ENCODE data around the gene RBM34.

DNA sequence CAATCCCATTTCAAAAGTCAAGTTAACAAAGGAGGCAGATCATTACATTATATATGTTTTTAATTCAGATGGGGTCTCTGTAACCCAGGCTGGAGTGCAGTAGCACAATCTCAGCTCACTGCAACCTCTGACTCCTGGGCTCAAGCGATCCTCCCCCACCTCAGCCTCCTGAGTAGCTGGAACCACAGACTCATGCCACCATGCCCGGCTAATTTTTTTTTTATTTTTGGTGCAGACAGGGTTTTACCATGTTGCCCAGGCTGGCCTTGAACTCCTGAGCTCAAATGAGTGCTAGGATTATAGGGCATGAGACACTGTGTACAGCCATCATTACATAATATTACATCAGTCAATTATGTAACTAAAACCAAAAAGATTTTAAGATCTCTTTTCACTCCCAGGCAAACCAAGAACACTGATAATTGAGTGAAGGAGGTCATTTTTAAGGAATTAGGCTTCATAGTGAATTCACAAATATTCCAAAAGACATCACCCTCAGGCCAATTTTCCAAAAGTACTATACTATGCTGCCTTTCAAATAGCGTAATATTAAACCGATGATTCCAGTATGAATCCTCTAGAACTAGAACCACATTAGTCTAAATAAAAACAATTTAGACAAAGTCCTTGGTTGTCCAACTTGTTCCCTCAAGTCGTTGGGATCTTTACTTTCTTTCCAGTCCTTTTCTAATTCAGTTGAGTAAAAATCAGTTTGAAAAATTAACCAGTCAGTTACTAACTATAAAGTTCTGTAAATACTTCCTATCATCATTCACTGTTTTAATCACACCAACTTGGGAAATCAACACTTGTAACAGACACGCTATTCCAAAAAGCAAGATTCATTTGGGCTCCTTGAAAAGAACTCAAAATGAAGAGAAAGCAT lies 48.5 kb downstream of the RBM34 start:
- no peak for TF ChIP-seq POLR2A (IDR thresholded peaks at IDR 0.05; ENCODE audit: low read length)
- TF ChIP-seq GATA1 (IDR thresholded peaks at IDR 0.05; ENCODE audit: low read depth, low read length) = no peak
